HEK293 (cell line): ENCODE results near the gene ALG1.

ENCODE experiments used
- CTCF ChIA-PET: fragments of 350-600 bp; formaldehyde crosslinking; extraction: SDS; loops from one replicate; lab custom pipeline; 2021; ENCODE audit warnings: antibody characterized with exemption; lab: Yijun Ruan, JAX
- POLR2A ChIA-PET: fragments of 300-600 bp; formaldehyde crosslinking; extraction: SDS; loops from one replicate; lab custom pipeline; 2020; ENCODE audit warnings: antibody characterized with exemption, inconsistent platforms; lab: Yijun Ruan, JAX
- H3K27ac ChIP-seq: fragments of 200-500 bp; sonication (Bioruptor generic); 2 replicates; pipeline ENCODE4 v1.5.1; 2014; ENCODE audit warnings: low read depth, low read length, control low read depth, inconsistent platforms; ENCODE audit errors: extremely low read depth
- H3K36me3 ChIP-seq, 2 experiments: fragments of 200-500 bp in 1 of 2; sonication (Bioruptor generic) in 1 of 2; 1 replicate in 1 of 2; 2 replicates in 1 of 2; pipeline ENCODE4 v1.5.1; 2014 to 2017; ENCODE audit warnings: inconsistent platforms in 2 of 2, low read length in 2 of 2; ENCODE audit not compliant: control insufficient read depth in 2 of 2, insufficient read depth in 1 of 2
- H3K4me1 ChIP-seq: fragments of 200-500 bp; sonication (Bioruptor generic); 2 replicates; pipeline ENCODE4 v1.5.1; 2014; ENCODE audit warnings: mild to moderate bottlenecking, low read length, inconsistent platforms; ENCODE audit not compliant: control insufficient read depth, insufficient read depth
- H3K4me3 ChIP-seq: 2 replicates; pipeline ENCODE4 v1.5.1; 2011; ENCODE audit warnings: low read depth, mild to moderate bottlenecking, control low read depth, low read length, moderate library complexity
- H3K9me3 ChIP-seq: fragments of 200-500 bp; sonication (Bioruptor generic); 2 replicates; pipeline ENCODE4 v1.5.1; 2014; ENCODE audit warnings: low read depth, low read length, inconsistent platforms; ENCODE audit not compliant: control insufficient read depth, insufficient read depth
- EGR2 ChIP-seq: fragments of 450-650 bp; formaldehyde crosslinking; IDR thresholded peaks from 2 replicates; pipeline ENCODE4 v1.5.1; 2016; ENCODE audit warnings: low read depth, missing biosample characterization, missing genetic modification characterization
- HOXC10 ChIP-seq: sonication (generic); formaldehyde crosslinking; IDR thresholded peaks from 2 replicates; pipeline ENCODE4 v1.8.1; 2023; ENCODE audit warnings: mild to moderate bottlenecking, missing genetic modification reagents
- HOXD13 ChIP-seq: sonication (generic); formaldehyde crosslinking; IDR thresholded peaks from 2 replicates; pipeline ENCODE4 v1.8.0; 2022; ENCODE audit warnings: missing genetic modification reagents, borderline replicate concordance
- KLF10 ChIP-seq: fragments of 450-650 bp; IDR thresholded peaks from 2 replicates; pipeline ENCODE4 v1.5.1; 2018; ENCODE audit warnings: missing biosample characterization, mild to moderate bottlenecking, missing genetic modification characterization
- KLF8 ChIP-seq: fragments of 450-650 bp; formaldehyde crosslinking; IDR thresholded peaks from 2 replicates; pipeline ENCODE4 v1.5.1; 2016; ENCODE audit warnings: missing biosample characterization, missing genetic modification characterization
- OSR2 ChIP-seq: fragments of 450-650 bp; formaldehyde crosslinking; IDR thresholded peaks from 2 replicates; pipeline ENCODE4 v1.5.1; 2016; ENCODE audit warnings: missing biosample characterization, missing genetic modification characterization
- SP3 ChIP-seq: fragments of 450-650 bp; formaldehyde crosslinking; IDR thresholded peaks from 2 replicates; pipeline ENCODE4 v1.5.1; 2016; ENCODE audit warnings: missing biosample characterization, missing genetic modification characterization
- SP7 ChIP-seq: fragments of 450-650 bp; formaldehyde crosslinking; IDR thresholded peaks from 2 replicates; pipeline ENCODE4 v1.5.1; 2016; ENCODE audit warnings: missing biosample characterization, missing genetic modification characterization
- ZFHX2 ChIP-seq: fragments of 450-650 bp; formaldehyde crosslinking; conservative IDR thresholded peaks from 2 replicates; pipeline ENCODE4 v1.5.1; 2016; ENCODE audit warnings: missing biosample characterization, missing genetic modification characterization
- ZNF133 ChIP-seq: fragments of 450-650 bp; formaldehyde crosslinking; IDR thresholded peaks from 2 replicates; pipeline ENCODE4 v1.5.1; 2016; ENCODE audit warnings: missing biosample characterization, missing genetic modification characterization
- ZNF214 ChIP-seq: fragments of 450-650 bp; formaldehyde crosslinking; IDR thresholded peaks from 2 replicates; pipeline ENCODE4 v1.5.1; 2017; ENCODE audit warnings: missing biosample characterization, mild to moderate bottlenecking, missing genetic modification characterization, borderline replicate concordance
- ZNF302 ChIP-seq: fragments of 450-650 bp; formaldehyde crosslinking; IDR thresholded peaks from 2 replicates; pipeline ENCODE4 v1.5.1; 2016; ENCODE audit warnings: missing biosample characterization, missing genetic modification characterization, low read depth
- ZNF341 ChIP-seq: fragments of 450-650 bp; formaldehyde crosslinking; IDR thresholded peaks from 2 replicates; pipeline ENCODE4; 2016; ENCODE audit warnings: low read depth, missing biosample characterization, missing genetic modification characterization
- ZNF560 ChIP-seq: fragments of 450-650 bp; formaldehyde crosslinking; IDR thresholded peaks from 2 replicates; pipeline ENCODE4 v1.5.1; 2017; ENCODE audit warnings: missing biosample characterization, missing genetic modification characterization, borderline replicate concordance
- ZNF776 ChIP-seq: fragments of 450-650 bp; formaldehyde crosslinking; IDR thresholded peaks from 2 replicates; pipeline ENCODE4 v1.5.0; 2017; ENCODE audit warnings: missing biosample characterization, missing genetic modification characterization, borderline replicate concordance
- ZNF843 ChIP-seq: fragments of 450-650 bp; formaldehyde crosslinking; IDR thresholded peaks from 2 replicates; pipeline ENCODE4 v1.5.1; 2016; ENCODE audit warnings: missing biosample characterization, missing genetic modification characterization
- ZSCAN16 ChIP-seq: fragments of 450-650 bp; formaldehyde crosslinking; IDR thresholded peaks from 2 replicates; pipeline ENCODE4 v1.5.1; 2016; ENCODE audit warnings: missing biosample characterization, missing genetic modification characterization
- TF ChIP-seq, protein P1 (sequence below): fragments of 450-650 bp; formaldehyde crosslinking; IDR thresholded peaks from 2 replicates; pipeline ENCODE4 v1.5.1; 2016; ENCODE audit warnings: missing biosample characterization, missing genetic modification characterization, low read depth
- TF ChIP-seq, protein P2 (sequence below): fragments of 450-650 bp; formaldehyde crosslinking; IDR thresholded peaks from 2 replicates; pipeline ENCODE4 v1.5.1; 2016; ENCODE audit warnings: missing biosample characterization, missing genetic modification characterization, low read depth

Gene ALG1

GRCh38 chr16:5035909-5036227 is 35.8 kb upstream of the ALG1 start:
- no peaks in the 10 kb centered on the region for H3K36me3 ChIP-seq
- H3K4me1 ChIP-seq: no peaks in the 10 kb centered on the region
- no peak overlapping the region for H3K27ac ChIP-seq
- no peak for TF ChIP-seq HOXD13 (CRISPR knock-in tag)
- TF ChIP-seq ZSCAN16 (tag by site-specific recombination): no peak
- TF ChIP-seq HOXC10 (CRISPR knock-in tag): no peak
- TF ChIP-seq ZNF302 (tag by site-specific recombination): no peak
- TF ChIP-seq, protein P1, sequence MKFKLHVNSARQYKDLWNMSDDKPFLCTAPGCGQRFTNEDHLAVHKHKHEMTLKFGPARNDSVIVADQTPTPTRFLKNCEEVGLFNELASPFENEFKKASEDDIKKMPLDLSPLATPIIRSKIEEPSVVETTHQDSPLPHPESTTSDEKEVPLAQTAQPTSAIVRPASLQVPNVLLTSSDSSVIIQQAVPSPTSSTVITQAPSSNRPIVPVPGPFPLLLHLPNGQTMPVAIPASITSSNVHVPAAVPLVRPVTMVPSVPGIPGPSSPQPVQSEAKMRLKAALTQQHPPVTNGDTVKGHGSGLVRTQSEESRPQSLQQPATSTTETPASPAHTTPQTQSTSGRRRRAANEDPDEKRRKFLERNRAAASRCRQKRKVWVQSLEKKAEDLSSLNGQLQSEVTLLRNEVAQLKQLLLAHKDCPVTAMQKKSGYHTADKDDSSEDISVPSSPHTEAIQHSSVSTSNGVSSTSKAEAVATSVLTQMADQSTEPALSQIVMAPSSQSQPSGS: 0 out of 2 replicates have a peak, but pooled peaks have one; percentile 22
- no peak for TF ChIP-seq ZNF843
- ChIA-PET CTCF (interaction anchor here (0.6 to 1.3 kb wide), 4 partner anchors 19 to 460 kb away, joined by 3 to 4 read pairs (median 4); no protein-coding TSS in a partner anchor), POLR2A (interaction anchor here (0.6 kb wide), 2 partner anchors 26 to 210 kb away, joined by 4 to 5 read pairs; no protein-coding TSS in a partner anchor)
- H3K9me3 ChIP-seq: no peaks in the 10 kb centered on the region
- H3K4me3 ChIP-seq: no peak overlapping the region

- no peak overlapping the region for H3K4me3 ChIP-seq
- H3K4me1 ChIP-seq: no peaks in the 10 kb centered on the region; the same call in 1 of the 2 replicates
- TF ChIP-seq ZNF341 (tag by site-specific recombination): peak; percentile 42; the same call in 1 of the 2 replicates
- TF ChIP-seq ZNF214: no peak
- TF ChIP-seq ZFHX2 (tag by site-specific recombination): 0 out of 2 replicates have a peak, but pooled peaks have one; percentile 21
- TF ChIP-seq EGR2 (tag by site-specific recombination): peak; percentile 31; the same call in 1 of the 2 replicates
- TF ChIP-seq, protein P2, sequence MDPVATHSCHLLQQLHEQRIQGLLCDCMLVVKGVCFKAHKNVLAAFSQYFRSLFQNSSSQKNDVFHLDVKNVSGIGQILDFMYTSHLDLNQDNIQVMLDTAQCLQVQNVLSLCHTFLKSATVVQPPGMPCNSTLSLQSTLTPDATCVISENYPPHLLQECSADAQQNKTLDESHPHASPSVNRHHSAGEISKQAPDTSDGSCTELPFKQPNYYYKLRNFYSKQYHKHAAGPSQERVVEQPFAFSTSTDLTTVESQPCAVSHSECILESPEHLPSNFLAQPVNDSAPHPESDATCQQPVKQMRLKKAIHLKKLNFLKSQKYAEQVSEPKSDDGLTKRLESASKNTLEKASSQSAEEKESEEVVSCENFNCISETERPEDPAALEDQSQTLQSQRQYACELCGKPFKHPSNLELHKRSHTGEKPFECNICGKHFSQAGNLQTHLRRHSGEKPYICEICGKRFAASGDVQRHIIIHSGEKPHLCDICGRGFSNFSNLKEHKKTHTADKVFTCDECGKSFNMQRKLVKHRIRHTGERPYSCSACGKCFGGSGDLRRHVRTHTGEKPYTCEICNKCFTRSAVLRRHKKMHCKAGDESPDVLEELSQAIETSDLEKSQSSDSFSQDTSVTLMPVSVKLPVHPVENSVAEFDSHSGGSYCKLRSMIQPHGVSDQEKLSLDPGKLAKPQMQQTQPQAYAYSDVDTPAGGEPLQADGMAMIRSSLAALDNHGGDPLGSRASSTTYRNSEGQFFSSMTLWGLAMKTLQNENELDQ (tag by site-specific recombination): no peak
- TF ChIP-seq ZNF776: no peak
- TF ChIP-seq KLF8 (tag by site-specific recombination): no peak
- TF ChIP-seq SP7 (tag by site-specific recombination): no peak
- TF ChIP-seq SP3 (tag by site-specific recombination): 0 out of 2 replicates have a peak, but pooled peaks have one; percentile 23
- no peak for TF ChIP-seq ZNF560 (tag by site-specific recombination)
- no peak for TF ChIP-seq ZNF133 (tag by site-specific recombination)
- no peaks in the 10 kb centered on the region for H3K9me3 ChIP-seq
- CTCF ChIA-PET: interaction anchor here (0.5 to 1.3 kb wide), 5 partner anchors 14 to 459 kb away, joined by 3 to 5 read pairs (median 4); no protein-coding TSS in a partner anchor
- POLR2A ChIA-PET: interaction anchor here (0.6 kb wide), 2 partner anchors 25 to 211 kb away, joined by 4 to 5 read pairs; no protein-coding TSS in a partner anchor
- H3K36me3 ChIP-seq: no peaks in the 10 kb centered on the region
- no peak overlapping the region for H3K27ac ChIP-seq
Observed at GRCh38 chr16:5036228-5037156, 35.2 kb upstream of the ALG1 start.

GRCh38 chr16:5040451-5040850 is 31.2 kb upstream of the ALG1 start:
- ChIA-PET CTCF (interaction anchor here (0.9 kb wide), 1 partner anchor 25 kb away, joined by 3 read pairs; no protein-coding TSS in a partner anchor), POLR2A (no interaction called here)
- no peaks in the 10 kb centered on the region for H3K36me3 ChIP-seq
- H3K9me3 ChIP-seq: no peaks in the 10 kb centered on the region
- H3K27ac ChIP-seq: no peak overlapping the region
- H3K4me1 ChIP-seq: no peaks in the 10 kb centered on the region; the same call in 1 of the 2 replicates
- TF ChIP-seq OSR2 (tag by site-specific recombination) (0 out of 2 replicates have a peak, but pooled peaks have one; percentile 3), KLF10 (tag by site-specific recombination) (no peak)
- H3K4me3 ChIP-seq: no peak overlapping the region
